Neural cell (in vitro differentiated cells): Measurements from ENCODE around the gene C11orf87.

ENCODE experiments used
- CTCF ChIP-seq: fragments of 450-650 bp; IDR thresholded peaks from 2 replicates; pipeline ENCODE4 v1.5.1; 2014; ENCODE audit warnings: antibody characterized with exemption, mild to moderate bottlenecking, moderate library complexity; ENCODE audit not compliant: poor library complexity, severe bottlenecking
- EP300 ChIP-seq: fragments of 450-650 bp; conservative IDR thresholded peaks from 2 replicates; pipeline ENCODE4 v1.6.1; 2014; ENCODE audit warnings: antibody characterized with exemption, mild to moderate bottlenecking, moderate library complexity; ENCODE audit not compliant: poor library complexity, severe bottlenecking
- EZH2 ChIP-seq: fragments of 200-600, 300-800 bp; shearing (Covaris generic), sonication (generic); IDR thresholded peaks from 2 replicates; pipeline ENCODE4 v1.6.1; 2014; ENCODE audit warnings: antibody characterized with exemption, low read length, borderline replicate concordance, mild to moderate bottlenecking; ENCODE audit not compliant: insufficient read depth, poor library complexity, severe bottlenecking
- POLR2AphosphoS5 ChIP-seq: IDR thresholded peaks from 2 replicates; pipeline ENCODE4 v1.6.1; 2012
- RAD21 ChIP-seq: fragments of 450-650 bp; conservative IDR thresholded peaks from 2 replicates; pipeline ENCODE4 v1.6.1; 2014; ENCODE audit warnings: antibody characterized with exemption, mild to moderate bottlenecking, moderate library complexity
- REST ChIP-seq: IDR thresholded peaks from 2 replicates; pipeline ENCODE4 v1.6.1; 2012; ENCODE audit warnings: borderline replicate concordance
- SMC3 ChIP-seq: fragments of 450-650 bp; conservative IDR thresholded peaks from 2 replicates; pipeline ENCODE4 v1.6.1; 2014; ENCODE audit warnings: antibody characterized with exemption, mild to moderate bottlenecking, moderate library complexity; ENCODE audit not compliant: poor library complexity
- TAF1 ChIP-seq: IDR thresholded peaks from 2 replicates; pipeline ENCODE4 v1.6.1; 2012; ENCODE audit warnings: low read depth

- no peak for TF ChIP-seq SMC3
- TF ChIP-seq CTCF, result no peak
- no peak for TF ChIP-seq REST
- TF ChIP-seq RAD21, result no peak
- TF ChIP-seq EZH2, result no peak
- no peak for TF ChIP-seq POLR2AphosphoS5
- no peak for TF ChIP-seq TAF1
- TF ChIP-seq EP300, result no peak
Measured at GRCh38 chr11:109454857-109455256, 32.9 kb downstream of the C11orf87 start.
